NT2/D1 (cell line): Measurements from ENCODE around the gene SKAP1.

Experiments used
- DNase-seq: peaks from one replicate; pipeline ENCODE4 v3.0.0-alpha.2; 2011; ENCODE audit warnings: low read depth, low spot score
- H3K27me3 ChIP-seq: 2 replicates; pipeline ENCODE4 v1.6.0; 2011; ENCODE audit warnings: mild to moderate bottlenecking; ENCODE audit not compliant: insufficient read length, insufficient read depth
- H3K36me3 ChIP-seq: 2 replicates; pipeline ENCODE4 v1.6.1; 2011; ENCODE audit warnings: mild to moderate bottlenecking, low read length, mixed read lengths; ENCODE audit not compliant: insufficient read depth, insufficient read length
- H3K4me1 ChIP-seq: 2 replicates; pipeline ENCODE4 v1.5.1; 2011; ENCODE audit not compliant: insufficient read depth, insufficient read length
- H3K4me3 ChIP-seq: 2 replicates; pipeline ENCODE4 v1.5.1; 2011; ENCODE audit warnings: low read depth; ENCODE audit not compliant: insufficient read length
- H3K9ac ChIP-seq: 2 replicates; pipeline ENCODE4 v1.6.0; 2011; ENCODE audit warnings: low read depth; ENCODE audit not compliant: insufficient read length
- H3K9me3 ChIP-seq: 2 replicates; pipeline ENCODE4 v1.5.1; 2011; ENCODE audit warnings: mild to moderate bottlenecking, low read length; ENCODE audit not compliant: insufficient read depth
- SUZ12 ChIP-seq: IDR thresholded peaks from 2 replicates; pipeline ENCODE4 v1.6.1; 2011; ENCODE audit not compliant: insufficient read length, insufficient read depth; ENCODE audit errors: extremely low read depth
- YY1 ChIP-seq: IDR thresholded peaks from 2 replicates; pipeline ENCODE4 v1.6.1; 2011; ENCODE audit not compliant: insufficient read length, insufficient read depth
- ZNF274 ChIP-seq: IDR thresholded peaks from 2 replicates; pipeline ENCODE4 v1.6.1; 2011; ENCODE audit warnings: mild to moderate bottlenecking, low read depth, low read length

The SKAP1 gene

GRCh38 chr17:48470388-48471034 is 40.5 kb upstream of the SKAP1 start:
- H3K27me3 ChIP-seq: no peaks in the 10 kb centered on the region
- no peak overlapping the region for H3K4me3 ChIP-seq
- no peaks in the 10 kb centered on the region for H3K36me3 ChIP-seq
- H3K9ac ChIP-seq: no peak overlapping the region
- TF ChIP-seq YY1: no peak
- TF ChIP-seq ZNF274: no peak
- TF ChIP-seq SUZ12: no peak
- no peaks in the 10 kb centered on the region for H3K9me3 ChIP-seq
- DNase-seq: no peak
- H3K4me1 ChIP-seq: peaks cover 10% of the 10 kb centered on the region

- no peaks in the 10 kb centered on the region for H3K36me3 ChIP-seq
- H3K27me3 ChIP-seq: no peaks in the 10 kb centered on the region
- H3K4me3 ChIP-seq: no peak overlapping the region
- no peak overlapping the region for H3K9ac ChIP-seq
- no peak for DNase-seq
- no peak for TF ChIP-seq SUZ12
- TF ChIP-seq YY1: no peak
- TF ChIP-seq ZNF274: no peak
- H3K4me1 ChIP-seq: peaks cover 10% of the 10 kb centered on the region
- no peaks in the 10 kb centered on the region for H3K9me3 ChIP-seq
These were observed 39.2 kb upstream of the SKAP1 start for GRCh38 chr17:48469227-48469626.

GRCh38 chr17:48468299-48468698 is 38.3 kb upstream of the SKAP1 start:
- no peaks in the 10 kb centered on the region for H3K27me3 ChIP-seq

GRCh38 chr17:48465884-48466283 is 35.9 kb upstream of the SKAP1 start:
- Histone ChIP-seq H3K4me3 (no peak overlapping the region), H3K27me3 (no peaks in the 10 kb centered on the region), H3K9ac (no peak overlapping the region), H3K4me1 (no peaks in the 10 kb centered on the region), H3K9me3 (no peaks in the 10 kb centered on the region), H3K36me3 (no peaks in the 10 kb centered on the region)
- no peak for TF ChIP-seq ZNF274
- TF ChIP-seq YY1: no peak
- no peak for TF ChIP-seq SUZ12
- DNase-seq: no peak

More at GRCh38 chr17:48468299-48468698, 38.3 kb upstream of the SKAP1 start:
- H3K36me3 ChIP-seq: no peaks in the 10 kb centered on the region
- H3K4me3 ChIP-seq: no peak overlapping the region
- no peaks in the 10 kb centered on the region for H3K9me3 ChIP-seq
- TF ChIP-seq SUZ12 (no peak), ZNF274 (no peak), YY1 (no peak)
- H3K9ac ChIP-seq: no peak overlapping the region
- DNase-seq: no peak
- H3K4me1 ChIP-seq: peaks cover 10% of the 10 kb centered on the region

GRCh38 chr17:48463526-48463925 is 33.5 kb upstream of the SKAP1 start:
- Histone ChIP-seq H3K4me3 (no peak overlapping the region), H3K9ac (no peak overlapping the region), H3K36me3 (no peaks in the 10 kb centered on the region), H3K4me1 (no peaks in the 10 kb centered on the region), H3K27me3 (peaks cover 5% of the 10 kb centered on the region), H3K9me3 (no peaks in the 10 kb centered on the region)
- DNase-seq: no peak
- no peak for TF ChIP-seq SUZ12
- TF ChIP-seq ZNF274: no peak
- TF ChIP-seq YY1: no peak

GRCh38 chr17:48462946-48463345 is 32.9 kb upstream of the SKAP1 start:
- no peak for TF ChIP-seq ZNF274
- no peak for TF ChIP-seq SUZ12
- no peak for TF ChIP-seq YY1
- no peak overlapping the region for H3K9ac ChIP-seq
- no peaks in the 10 kb centered on the region for H3K4me1 ChIP-seq
- H3K27me3 ChIP-seq: peaks cover 7% of the 10 kb centered on the region
- DNase-seq: no peak
- no peak overlapping the region for H3K4me3 ChIP-seq
- H3K9me3 ChIP-seq: no peaks in the 10 kb centered on the region
- H3K36me3 ChIP-seq: no peaks in the 10 kb centered on the region

GRCh38 chr17:48460052-48460451 is 30.0 kb upstream of the SKAP1 start:
- peaks cover 29% of the 10 kb centered on the region for H3K27me3 ChIP-seq

More at GRCh38 chr17:48460052-48460451, 30.0 kb upstream of the SKAP1 start:
- Histone ChIP-seq H3K9me3 (0 out of 2 replicates have a peak, but pooled peaks cover 2% of the 10 kb centered on the region), H3K36me3 (no peaks in the 10 kb centered on the region), H3K4me1 (no peaks in the 10 kb centered on the region), H3K4me3 (no peak overlapping the region), H3K9ac (no peak overlapping the region)
- TF ChIP-seq ZNF274 (no peak), YY1 (no peak), SUZ12 (no peak)
- DNase-seq: no peak
